GM20431 (cell line): ENCODE results near the gene PTPN20.
"Not testable (repeated sequence)": the region's sequence is repeated elsewhere in the genome, so short reads cannot be mapped to it uniquely, and the experiment has no call there.

Experiments used
- in situ Hi-C: fragments of 300-500 bp; cut with MseI, MboI; formaldehyde crosslinking; loops from one replicate; pipeline ENCODE4 v1.15.0; 2020; ENCODE audit warnings: low sequenced_read_pairs; ENCODE audit not compliant: unreplicated experiment

PTPN20 gene, protein sequence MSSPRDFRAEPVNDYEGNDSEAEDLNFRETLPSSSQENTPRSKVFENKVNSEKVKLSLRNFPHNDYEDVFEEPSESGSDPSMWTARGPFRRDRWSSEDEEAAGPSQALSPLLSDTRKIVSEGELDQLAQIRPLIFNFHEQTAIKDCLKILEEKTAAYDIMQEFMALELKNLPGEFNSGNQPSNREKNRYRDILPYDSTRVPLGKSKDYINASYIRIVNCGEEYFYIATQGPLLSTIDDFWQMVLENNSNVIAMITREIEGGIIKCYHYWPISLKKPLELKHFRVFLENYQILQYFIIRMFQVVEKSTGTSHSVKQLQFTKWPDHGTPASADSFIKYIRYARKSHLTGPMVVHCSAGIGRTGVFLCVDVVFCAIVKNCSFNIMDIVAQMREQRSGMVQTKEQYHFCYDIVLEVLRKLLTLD

GRCh38 chr10:46911144-46911876, at the start of gene PTPN20:
TSS of gene PTPN20 (plus strand) at chr10:46911428. CDS start at chr10:46932500, 21,072 bp downstream.
- in situ Hi-C loops, result not testable (repeated sequence)

GRCh38 chr10:46869716-46870115, 41.5 kb upstream of the PTPN20 start:
- in situ Hi-C loops, result not testable (repeated sequence)

DNA sequence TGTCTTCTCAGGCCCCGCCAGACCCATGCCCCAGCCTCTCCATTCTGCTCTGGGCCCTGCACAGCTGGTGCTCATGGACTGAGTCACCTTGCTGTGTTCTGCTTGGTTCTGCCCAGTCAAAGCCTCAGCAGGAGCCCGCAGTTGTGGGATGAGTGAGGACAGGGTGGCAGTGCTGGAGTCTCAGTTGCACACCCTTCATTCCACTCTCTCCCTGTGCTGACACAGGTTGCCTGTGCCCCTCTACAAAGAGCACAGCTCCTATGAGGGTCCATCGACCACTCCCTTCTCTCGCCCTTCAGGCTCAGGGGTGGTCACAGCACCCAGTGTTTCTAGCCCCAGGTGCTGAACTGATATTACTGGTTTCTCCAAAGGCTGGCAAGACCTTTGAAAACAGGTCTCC, 39.6 kb upstream of the PTPN20 start:
- in situ Hi-C loops, result not testable (repeated sequence)

DNA sequence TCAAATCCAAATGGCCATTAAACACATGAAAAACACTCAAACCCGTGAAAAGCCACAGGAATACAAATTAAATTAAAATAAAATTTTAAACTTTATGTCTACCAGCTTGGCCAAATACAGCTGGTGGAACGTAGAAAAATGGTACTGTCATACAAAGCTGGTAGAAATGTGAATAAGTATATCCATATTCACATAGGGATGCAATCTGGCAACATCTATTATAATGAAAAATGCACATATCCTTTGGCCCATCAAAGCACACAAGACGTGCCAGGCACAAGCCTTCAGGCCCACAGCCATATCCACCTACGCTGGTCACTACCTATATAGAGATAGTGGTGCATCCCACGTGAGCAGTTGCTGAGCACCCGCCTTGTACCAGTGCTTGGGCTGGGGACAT, 35.9 kb upstream of the PTPN20 start:
- in situ Hi-C loops, result not testable (repeated sequence)

DNA sequence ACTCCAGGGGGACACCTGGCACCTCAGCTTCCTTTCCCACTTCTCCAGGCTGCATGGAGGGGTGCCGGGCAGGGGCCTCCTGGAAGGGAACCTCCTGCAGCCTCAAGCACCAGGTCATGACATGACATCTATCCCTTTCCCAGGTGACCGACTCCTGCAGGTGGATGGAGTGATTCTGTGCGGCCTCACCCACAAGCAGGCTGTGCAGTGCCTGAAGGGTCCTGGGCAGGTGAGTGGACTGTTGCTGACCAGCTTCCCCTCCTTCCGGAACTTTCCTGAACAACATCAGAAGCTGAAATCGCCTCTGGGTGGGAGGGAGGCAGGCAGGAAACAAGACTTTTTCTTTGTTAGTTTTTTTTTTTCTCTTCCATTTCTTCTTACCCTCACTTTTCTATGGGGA, 34.5 kb upstream of the PTPN20 start:
- in situ Hi-C loops, result not testable (repeated sequence)

DNA sequence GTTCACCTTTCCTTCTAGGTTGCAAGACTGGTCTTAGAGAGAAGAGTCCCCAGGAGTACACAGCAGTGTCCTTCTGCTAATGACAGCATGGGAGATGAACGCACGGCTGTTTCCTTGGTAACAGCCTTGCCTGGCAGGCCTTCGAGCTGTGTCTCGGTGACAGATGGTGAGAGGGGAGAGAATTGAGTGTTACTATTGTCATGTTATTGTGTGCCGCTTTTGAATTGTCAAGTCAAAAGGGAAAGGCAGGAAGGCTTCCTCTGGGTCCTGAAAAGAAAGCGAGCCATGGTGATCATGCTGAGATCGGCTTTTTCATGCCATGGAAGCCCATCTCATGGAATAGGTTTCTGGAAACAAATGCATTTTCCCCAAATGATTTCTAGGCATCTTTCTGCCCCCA, 32.5 kb upstream of the PTPN20 start:
- in situ Hi-C loops, result not testable (repeated sequence)

DNA sequence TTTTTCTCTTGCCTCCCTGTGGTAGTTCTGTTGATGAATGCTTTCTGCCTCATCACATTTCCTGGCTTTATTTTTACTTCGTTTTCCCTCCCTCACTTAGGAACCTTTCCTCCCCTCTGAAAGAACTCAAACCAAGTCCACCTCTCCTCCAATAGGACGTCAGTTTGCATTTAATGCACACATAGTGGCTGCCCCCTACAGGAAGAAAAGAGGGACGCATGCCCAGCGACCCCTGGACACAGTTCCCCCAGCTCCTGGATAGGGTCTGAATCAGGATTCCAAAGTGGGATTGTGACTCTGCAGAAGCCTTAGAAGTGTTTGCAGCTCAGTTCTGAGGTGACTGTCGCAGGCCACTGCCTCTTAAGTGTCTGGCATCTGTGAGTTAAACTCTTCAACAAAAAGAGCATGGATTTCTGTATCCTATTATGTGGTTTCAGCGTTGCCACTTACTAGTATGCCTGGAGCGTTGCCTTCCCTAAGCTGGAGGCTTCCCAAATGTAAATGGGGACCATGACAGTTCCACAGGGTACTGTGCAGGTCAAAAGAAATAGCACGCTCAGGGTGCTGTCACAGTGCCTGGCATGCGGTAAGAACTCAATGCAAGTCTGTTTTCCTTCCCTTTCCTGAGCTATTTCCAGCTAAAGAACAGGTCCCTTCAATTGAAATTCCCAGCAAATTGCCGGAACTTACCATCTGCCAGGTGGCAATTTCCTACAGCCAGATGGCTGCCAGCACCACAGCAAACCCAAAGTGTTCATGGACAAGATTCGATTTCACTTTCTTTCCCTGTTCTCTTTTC, 20.2 kb upstream of the PTPN20 start:
- in situ Hi-C loops, result not testable (repeated sequence)

DNA sequence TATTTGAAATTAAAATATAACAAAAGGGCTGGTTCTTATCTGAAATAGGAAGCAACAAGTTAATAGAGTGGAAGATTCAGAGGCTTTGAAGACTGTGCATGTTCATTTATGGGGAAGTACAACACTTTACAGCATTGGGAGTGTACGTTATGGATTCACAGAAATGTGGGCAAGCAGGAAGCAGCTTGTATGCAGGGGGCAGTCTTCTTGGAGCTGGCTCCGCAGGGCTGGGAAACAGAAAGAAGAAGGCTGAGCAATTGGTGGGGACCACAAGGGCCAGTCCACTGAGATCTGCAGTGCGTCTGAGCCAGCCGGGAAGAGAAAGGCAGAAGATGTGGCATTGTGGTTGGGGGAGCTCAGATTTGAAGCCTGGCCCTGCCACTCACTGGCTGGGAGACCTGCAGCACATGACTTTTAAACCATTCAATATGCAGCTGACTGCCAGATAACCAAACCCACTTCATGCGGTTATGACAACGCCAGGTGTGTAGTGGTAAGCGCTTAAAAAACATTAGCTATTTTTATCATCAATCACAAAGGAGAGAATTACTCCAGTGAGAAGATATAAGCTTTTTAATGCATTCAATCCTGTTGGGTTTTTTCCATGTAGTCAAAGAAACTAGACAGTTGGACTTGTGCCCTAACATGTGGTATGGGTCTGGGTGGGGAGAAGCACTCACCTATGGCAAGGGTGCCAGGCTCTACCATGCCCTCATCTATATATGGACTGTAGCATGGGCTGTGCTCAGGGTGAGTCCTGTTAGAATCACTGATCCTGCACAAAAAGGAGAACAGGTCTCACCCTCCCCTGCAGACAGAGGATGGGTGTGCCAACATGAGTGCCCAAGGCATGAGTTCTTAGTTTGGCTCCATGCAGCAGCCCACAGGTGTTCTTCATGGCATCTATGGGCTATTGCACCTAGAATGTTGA, 14.2 kb upstream of the PTPN20 start:
- in situ Hi-C loops, result not testable (repeated sequence)

- in situ Hi-C loops, result not testable (repeated sequence)
These were observed 10.0 kb upstream of the PTPN20 start for GRCh38 chr10:46901247-46901646.

DNA sequence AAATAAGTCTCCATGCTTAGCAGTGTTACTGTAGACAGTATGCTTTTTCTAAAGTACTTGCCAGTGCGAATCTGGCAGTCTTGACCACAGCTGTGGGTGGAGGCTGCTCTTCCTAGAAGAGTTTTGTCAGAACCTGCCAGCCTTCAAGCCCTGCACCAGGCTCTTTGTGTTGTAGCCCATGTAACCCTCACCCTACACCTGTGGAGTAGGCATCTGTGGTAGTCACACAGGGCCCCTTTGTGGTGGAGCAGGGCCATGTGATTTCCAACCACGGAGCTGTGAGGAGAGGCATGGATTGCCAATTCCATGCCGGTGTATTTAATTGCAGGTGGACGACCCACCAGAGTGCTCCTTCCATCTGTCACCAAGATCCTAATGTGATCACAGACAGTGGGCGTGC, 7.4 kb upstream of the PTPN20 start:
- in situ Hi-C loops, result not testable (repeated sequence)

- in situ Hi-C loops, result not testable (repeated sequence)
These were observed 4.9 kb upstream of the PTPN20 start for GRCh38 chr10:46906359-46906758.

DNA sequence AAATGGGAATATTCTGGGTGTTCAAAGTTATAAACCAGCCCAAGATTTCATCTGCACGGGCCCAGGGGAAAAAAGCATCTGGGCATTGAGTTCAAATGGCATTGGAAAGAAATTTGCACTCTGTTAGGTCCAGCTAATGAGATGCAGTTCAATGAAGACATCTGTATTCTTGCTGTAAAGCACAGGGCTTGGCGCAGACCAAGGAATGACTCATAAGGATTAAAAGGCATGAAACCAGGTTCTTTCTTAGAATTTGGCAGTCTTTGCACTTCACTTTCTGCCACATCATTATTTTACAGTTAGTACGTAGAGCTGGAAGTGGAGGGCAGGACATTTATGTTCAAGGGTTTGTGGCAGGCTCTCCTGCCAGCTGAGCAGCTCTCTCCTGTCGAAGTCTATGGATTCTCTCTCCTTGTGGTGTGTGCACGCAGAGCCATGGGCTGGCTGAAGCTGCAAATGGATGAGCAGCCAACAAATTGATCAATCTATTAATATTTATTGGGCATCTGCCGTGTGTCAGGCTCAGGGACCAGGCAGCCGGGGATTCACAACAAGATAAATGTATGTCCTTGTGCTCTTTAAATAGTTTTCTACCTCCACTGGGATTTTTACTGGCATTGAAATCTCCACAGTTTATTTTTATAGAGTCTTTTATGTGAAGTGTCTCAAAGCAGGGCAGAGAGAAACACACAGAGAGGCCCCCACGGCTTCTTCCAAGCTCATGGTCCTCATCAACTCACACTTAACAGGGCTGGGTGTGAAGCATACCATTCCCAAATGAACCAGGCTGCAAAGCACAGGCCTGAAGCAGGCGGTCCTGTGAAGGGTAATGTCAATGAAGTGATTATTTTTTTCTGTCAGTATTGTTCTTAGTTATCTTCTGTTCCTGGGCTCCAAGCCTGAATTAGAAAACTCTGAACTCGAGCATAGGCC, 3.8 kb upstream of the PTPN20 start:
- in situ Hi-C loops, result not testable (repeated sequence)

DNA sequence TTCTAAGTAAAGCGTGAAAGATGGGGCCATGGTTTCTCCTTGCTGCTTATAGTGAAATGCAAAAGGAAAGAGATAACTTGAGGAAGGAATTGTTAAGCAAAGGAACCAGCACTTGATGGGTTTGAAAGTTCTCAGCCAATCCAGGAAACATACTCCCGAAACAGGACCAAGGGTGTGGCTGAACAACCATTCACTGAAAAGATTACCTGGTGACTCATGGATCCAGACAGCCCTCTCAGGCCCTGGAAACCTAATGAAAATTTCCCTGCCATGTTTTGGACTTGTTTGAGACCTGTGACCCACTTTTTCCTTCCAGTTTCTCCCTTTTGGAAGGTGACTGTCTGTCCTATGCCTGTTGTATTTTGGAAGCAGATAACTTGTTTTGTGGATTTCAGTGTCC, 11.3 kb downstream of the PTPN20 start:
- in situ Hi-C loops, result not testable (repeated sequence)

DNA sequence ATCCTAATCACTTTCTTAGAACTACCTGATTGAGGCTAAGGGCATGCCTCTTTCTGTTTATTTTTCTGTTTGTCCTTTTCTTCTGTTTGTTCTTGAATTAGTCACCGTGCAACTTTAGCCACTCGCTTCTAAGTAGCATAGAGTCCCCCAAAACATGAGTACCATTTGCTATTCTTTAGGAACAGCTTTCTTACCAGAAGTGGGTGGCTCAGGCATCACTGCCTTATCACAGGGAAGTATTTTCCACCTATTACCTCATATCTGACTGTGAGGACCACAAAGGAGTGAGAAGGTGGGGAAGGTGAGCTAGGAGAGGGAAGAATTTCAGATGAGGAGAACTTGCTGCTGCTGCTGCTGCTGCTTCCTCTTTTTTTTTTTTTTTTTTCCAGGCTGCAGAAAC, 13.9 kb downstream of the PTPN20 start:
- in situ Hi-C loops, result not testable (repeated sequence)

DNA sequence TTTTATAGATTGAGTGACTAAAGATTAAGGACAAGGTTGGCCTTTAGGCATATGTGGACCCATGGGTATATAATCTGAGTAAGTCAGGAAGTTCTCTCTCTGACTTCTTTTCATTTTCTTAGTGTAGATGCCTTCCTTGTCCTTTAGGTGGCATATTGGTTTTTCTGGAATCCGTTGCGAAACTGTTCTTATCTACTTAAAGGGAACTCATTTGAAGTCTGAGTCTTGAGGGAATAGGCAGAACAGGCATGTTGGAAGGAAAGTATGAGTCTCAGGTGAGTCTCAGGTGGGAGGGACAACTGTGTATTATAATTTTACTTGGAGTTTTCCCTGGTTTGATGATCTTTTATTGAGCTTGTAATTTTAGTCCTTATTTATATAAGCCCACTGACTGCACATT, 14.6 kb downstream of the PTPN20 start:
- in situ Hi-C loops, result not testable (repeated sequence)

DNA sequence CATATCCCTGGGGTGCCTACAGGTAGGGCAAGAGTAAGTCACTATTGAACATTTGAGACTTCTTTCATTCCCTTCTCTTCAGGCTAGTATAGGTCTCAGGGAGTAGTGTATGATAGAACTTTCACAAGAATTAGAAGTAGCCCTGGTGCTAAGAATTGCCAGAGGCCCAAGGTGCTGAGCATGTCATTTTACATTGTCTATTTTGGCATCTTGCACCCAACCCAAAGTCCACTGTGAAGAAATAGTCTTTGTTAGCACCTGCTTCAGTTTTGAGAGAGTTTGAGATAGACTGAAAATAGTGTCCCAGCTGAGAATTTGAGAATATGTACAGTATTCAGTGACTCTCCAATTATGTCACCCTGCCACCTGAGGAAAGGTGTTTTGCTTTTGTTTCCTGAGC, 17.6 kb downstream of the PTPN20 start:
- in situ Hi-C loops, result not testable (repeated sequence)

- in situ Hi-C loops, result not testable (repeated sequence)
These were observed 21.2 kb downstream of the PTPN20 start for GRCh38 chr10:46932383-46932782.

DNA sequence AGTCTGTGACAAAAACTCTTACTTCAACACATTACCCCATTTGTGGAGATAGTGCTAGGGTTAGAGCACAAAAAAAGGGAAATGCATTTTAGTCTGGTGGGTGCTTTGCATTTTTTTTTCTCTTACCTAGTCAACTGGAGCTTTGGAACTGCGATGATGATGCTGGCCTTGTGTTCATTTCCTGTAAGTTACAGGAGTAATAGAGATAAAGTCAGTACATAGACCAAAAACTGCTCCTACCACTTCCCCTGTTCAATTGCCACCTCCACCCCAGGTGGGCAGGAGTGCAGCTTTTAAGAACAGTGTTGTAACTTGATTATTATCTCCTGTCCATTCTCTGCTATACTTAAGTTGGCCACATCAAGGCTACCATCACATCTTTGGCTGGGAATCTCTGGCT, 29.9 kb downstream of the PTPN20 start:
- in situ Hi-C loops, result not testable (repeated sequence)
